Measurements from ENCODE around the gene YTHDC1.
A peak's percentile ranks its signal among the peaks of the same experiment; 100 is the strongest.
"Not testable (repeated sequence)": the region's sequence is repeated elsewhere in the genome, so short reads cannot be mapped to it uniquely, and the experiment has no call there.

Gene YTHDC1

GRCh38 chr4:68288393-68288740 is 61.5 kb downstream of the YTHDC1 start:
- no peak for DNase-seq (ENCODE audit: low read depth)

GRCh38 chr4:68287704-68288392 is 62.0 kb downstream of the YTHDC1 start:
- no peak for DNase-seq (ENCODE audit: low read depth)

- no peak for DNase-seq (ENCODE audit: low read depth)
Measured at GRCh38 chr4:68283714-68284113, 66.2 kb downstream of the YTHDC1 start.

DNA sequence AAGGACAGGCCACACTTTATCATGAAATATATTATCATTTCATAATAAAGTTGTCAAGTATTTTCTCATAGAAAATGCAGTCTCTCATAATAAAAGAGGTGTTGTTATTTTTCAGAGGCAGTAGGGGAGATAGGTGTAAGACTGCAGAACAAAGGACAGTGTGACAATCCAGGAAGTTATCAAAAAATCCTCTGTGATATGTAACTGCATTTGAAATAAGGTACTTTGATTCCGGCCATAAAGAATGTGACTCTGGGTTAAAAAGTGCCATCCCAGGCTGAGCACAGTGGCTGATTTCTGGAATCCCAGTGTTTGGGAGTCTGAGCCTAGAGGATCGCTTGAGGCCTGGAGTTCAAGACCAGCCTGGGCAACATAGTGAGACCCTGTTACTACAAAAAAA is 66.8 kb downstream of the YTHDC1 start:
- no peak for DNase-seq (ENCODE audit: low read depth)

- not testable (repeated sequence) for DNase-seq (ENCODE audit: low read depth)
Measured at GRCh38 chr4:68281796-68282740, 67.8 kb downstream of the YTHDC1 start.

- DNase-seq (ENCODE audit: low read depth), result no peak
Measured at GRCh38 chr4:68278029-68278428, 71.9 kb downstream of the YTHDC1 start.

GRCh38 chr4:68277627-68278026 is 72.3 kb downstream of the YTHDC1 start:
- no peak for DNase-seq (ENCODE audit: low read depth)

- DNase-seq (ENCODE audit: low read depth), result no peak
Measured at GRCh38 chr4:68272860-68273259, 77.0 kb downstream of the YTHDC1 start.

DNA sequence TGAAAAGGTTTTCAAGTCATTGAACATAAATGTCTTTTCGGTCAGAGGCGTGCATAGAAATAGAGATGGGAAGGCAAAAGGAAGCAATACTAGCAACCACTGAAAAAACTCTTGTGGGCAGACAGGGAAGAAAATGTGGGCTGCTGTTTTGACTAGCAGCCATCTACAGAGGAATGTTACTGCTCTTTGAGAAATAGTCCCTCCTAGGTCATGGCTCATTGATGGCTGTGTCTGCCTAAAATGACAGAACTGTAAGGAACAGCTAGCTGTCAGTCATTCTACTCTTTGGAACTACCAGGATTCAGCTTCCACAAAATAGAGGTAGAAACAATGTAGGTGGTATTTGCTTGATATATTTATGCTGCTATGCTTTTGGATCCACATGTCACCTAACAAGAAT is 77.5 kb downstream of the YTHDC1 start:
- DNase-seq (ENCODE audit: low read depth), result no peak

DNA sequence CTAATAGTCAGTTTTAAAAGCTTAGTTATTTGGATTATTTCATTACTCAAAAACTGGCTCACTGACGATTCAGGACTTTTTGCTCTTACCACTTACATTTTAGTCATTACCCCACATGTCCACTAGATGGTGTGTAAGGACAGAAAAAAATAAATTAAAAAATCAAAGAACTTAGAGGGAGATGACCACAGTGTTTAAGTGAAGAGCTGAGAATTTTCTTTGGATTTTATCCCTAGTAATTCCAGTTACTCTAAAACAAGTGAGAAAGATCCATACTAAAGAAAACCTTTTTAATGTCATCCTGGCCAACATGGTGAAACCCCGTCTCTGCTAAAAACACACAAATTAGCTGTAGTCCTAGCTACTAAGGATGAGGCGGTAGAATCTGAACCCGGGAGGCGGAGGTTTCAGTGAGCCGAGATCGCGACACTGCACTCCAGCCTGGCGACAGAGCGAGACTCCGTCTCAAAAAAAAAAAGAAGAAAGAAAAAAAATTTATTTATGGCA is 78.0 kb downstream of the YTHDC1 start:
- no peak for DNase-seq (ENCODE audit: low read depth)

- peak; percentile 55 for DNase-seq (ENCODE audit: low read depth)
Measured at GRCh38 chr4:68267433-68267944, 82.4 kb downstream of the YTHDC1 start.

GRCh38 chr4:68264875-68265565 is 84.9 kb downstream of the YTHDC1 start:
- DNase-seq (ENCODE audit: low read depth), result no peak
